ENCODE data around the gene UGT2A3.

Gene UGT2A3

DNA sequence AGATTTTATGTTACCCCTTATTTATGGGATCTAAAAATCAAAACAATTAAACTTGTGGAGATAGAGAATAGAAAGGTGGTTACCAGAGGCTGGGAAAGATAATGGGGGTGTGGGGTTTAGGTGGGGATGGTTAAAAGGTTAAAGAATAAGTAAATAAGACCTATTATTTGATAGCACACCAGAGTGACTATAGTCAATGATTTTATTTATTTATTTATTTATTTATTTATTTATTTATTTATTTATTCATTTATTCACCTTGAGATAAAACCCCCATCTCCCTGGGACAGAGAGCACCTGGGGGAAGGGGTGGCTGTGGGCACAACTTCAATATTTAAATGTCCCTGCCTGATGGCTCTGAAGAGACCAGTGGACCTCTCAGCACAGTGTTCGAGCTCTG, 66.1 kb downstream of the UGT2A3 start:
- no peak overlapping the region for H3K27ac ChIP-seq
- in situ Hi-C loops (cut with HindIII; ENCODE audit: low pct_ligation_motif_present, low sequenced_read_pairs), result no loop called here
- TF ChIP-seq CTCF (IDR thresholded peaks at IDR 0.05; ENCODE audit: low read depth, low read length, missing control alignments), result no peak
- H3K4me3 ChIP-seq (ENCODE audit: low read depth, low read length), result no peak overlapping the region
- DNase-seq, result no peak
- no peaks in the 10 kb centered on the region for H3K27me3 ChIP-seq (replicated peaks)
- no peaks in the 10 kb centered on the region for H3K36me3 ChIP-seq (replicated peaks)

GRCh38 chr4:68883870-68884269, 67.7 kb downstream of the UGT2A3 start:
- Histone ChIP-seq H3K4me3 (ENCODE audit: low read depth, low read length) (no peak overlapping the region), H3K27ac (no peak overlapping the region), H3K27me3 (replicated peaks) (no peaks in the 10 kb centered on the region), H3K36me3 (replicated peaks) (no peaks in the 10 kb centered on the region)
- no peak for DNase-seq
- no peak for TF ChIP-seq CTCF (IDR thresholded peaks at IDR 0.05; ENCODE audit: low read depth, low read length, missing control alignments)
- in situ Hi-C loops (cut with HindIII; ENCODE audit: low pct_ligation_motif_present, low sequenced_read_pairs), result no loop called here

Data from brain microvascular endothelial cell (primary cell).